Fibroblast of mammary gland (primary cell): ENCODE results near the gene CMTM8.

Experiments
- DNase-seq: peaks from one replicate; pipeline ENCODE4 v3.0.0-alpha.2; 2010; ENCODE audit warnings: low read depth
- H3K4me3 ChIP-seq: 2 replicates; pipeline ENCODE4 v1.5.1; 2011; ENCODE audit warnings: low read depth, mild to moderate bottlenecking, low read length, moderate library complexity; ENCODE audit not compliant: control insufficient read depth
- TF ChIP-seq, protein P1 (sequence below): conservative IDR thresholded peaks from 2 replicates; pipeline ENCODE4 v1.5.1; 2011; ENCODE audit warnings: low read depth, low read length, inconsistent platforms; ENCODE audit not compliant: control insufficient read depth, insufficient read depth

Gene CMTM8

GRCh38 chr3:32198714-32199113 is 39.8 kb upstream of the CMTM8 start:
- TF ChIP-seq, protein P1, sequence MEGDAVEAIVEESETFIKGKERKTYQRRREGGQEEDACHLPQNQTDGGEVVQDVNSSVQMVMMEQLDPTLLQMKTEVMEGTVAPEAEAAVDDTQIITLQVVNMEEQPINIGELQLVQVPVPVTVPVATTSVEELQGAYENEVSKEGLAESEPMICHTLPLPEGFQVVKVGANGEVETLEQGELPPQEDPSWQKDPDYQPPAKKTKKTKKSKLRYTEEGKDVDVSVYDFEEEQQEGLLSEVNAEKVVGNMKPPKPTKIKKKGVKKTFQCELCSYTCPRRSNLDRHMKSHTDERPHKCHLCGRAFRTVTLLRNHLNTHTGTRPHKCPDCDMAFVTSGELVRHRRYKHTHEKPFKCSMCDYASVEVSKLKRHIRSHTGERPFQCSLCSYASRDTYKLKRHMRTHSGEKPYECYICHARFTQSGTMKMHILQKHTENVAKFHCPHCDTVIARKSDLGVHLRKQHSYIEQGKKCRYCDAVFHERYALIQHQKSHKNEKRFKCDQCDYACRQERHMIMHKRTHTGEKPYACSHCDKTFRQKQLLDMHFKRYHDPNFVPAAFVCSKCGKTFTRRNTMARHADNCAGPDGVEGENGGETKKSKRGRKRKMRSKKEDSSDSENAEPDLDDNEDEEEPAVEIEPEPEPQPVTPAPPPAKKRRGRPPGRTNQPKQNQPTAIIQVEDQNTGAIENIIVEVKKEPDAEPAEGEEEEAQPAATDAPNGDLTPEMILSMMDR: no peak
- no peak for DNase-seq
- H3K4me3 ChIP-seq: no peak overlapping the region

GRCh38 chr3:32200490-32200889 is 38.0 kb upstream of the CMTM8 start:
- TF ChIP-seq, protein P1: no peak

GRCh38 chr3:32200992-32201758 is 37.3 kb upstream of the CMTM8 start:
- DNase-seq: peak; percentile 65
- TF ChIP-seq, protein P1: no peak
- no peak overlapping the region for H3K4me3 ChIP-seq

More at GRCh38 chr3:32200490-32200889, 38.0 kb upstream of the CMTM8 start:
- H3K4me3 ChIP-seq: no peak overlapping the region
- peak; percentile 93 for DNase-seq

DNA sequence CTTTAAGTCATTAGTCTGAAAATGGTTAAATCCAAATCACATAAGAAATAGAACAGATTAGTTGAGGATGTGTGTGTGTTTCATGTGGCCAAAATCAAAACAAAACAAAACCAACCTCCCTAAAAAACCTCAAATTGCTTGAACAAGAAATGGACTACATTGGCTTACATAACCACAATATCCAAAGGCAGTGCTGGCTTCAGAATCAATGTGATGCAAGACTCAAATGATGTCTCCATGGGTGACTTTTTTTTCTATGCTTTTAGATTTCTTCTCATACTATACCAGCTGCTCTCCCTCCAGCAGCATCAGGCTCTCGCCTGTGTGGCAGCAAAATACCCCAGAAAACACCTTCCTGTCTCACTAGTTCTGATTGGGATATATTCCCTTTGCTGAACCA is 36.0 kb upstream of the CMTM8 start:
- DNase-seq: peak; percentile 22
- no peak overlapping the region for H3K4me3 ChIP-seq

GRCh38 chr3:32203854-32204253 is 34.6 kb upstream of the CMTM8 start:
- TF ChIP-seq, protein P1: no peak
- H3K4me3 ChIP-seq: no peak overlapping the region
- DNase-seq: peak; percentile 63

More for the DNA sequence above, 36.0 kb upstream of the CMTM8 start:
- TF ChIP-seq, protein P1: no peak

DNA sequence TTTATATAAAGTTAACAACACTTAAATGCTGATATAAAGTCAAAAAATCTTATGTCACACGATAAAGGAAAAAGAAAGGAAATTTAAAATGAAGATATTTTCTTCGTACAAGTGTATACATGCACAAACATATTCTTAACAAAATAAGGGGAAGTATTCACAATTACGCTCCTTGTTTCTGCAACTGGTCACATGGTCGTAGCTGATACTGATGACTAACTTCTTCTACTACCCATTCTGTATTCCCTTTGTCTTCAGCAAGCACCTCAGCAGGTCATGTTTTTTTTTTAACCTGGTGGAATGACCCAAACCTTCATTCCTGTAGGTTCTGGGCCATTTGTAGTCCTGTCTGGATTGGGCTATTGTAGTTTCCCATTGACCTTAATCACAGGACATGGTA is 30.0 kb upstream of the CMTM8 start:
- no peak for DNase-seq
- TF ChIP-seq, protein P1: no peak
- no peak overlapping the region for H3K4me3 ChIP-seq
